Measurements from ENCODE around the gene ILKAP.

The ILKAP gene, protein sequence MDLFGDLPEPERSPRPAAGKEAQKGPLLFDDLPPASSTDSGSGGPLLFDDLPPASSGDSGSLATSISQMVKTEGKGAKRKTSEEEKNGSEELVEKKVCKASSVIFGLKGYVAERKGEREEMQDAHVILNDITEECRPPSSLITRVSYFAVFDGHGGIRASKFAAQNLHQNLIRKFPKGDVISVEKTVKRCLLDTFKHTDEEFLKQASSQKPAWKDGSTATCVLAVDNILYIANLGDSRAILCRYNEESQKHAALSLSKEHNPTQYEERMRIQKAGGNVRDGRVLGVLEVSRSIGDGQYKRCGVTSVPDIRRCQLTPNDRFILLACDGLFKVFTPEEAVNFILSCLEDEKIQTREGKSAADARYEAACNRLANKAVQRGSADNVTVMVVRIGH

GRCh38 chr2:238203094-238203972 lies at the start of gene ILKAP:
Gene ILKAP (minus strand): TSS chr2:238203695. CDS start chr2:238203553, 142 bp downstream.
- peak; percentile 35 to 44 for DNase-seq

- DNase-seq, result no peak
Observed at GRCh38 chr2:238252766-238253630, 49.5 kb upstream of the ILKAP start.

DNA sequence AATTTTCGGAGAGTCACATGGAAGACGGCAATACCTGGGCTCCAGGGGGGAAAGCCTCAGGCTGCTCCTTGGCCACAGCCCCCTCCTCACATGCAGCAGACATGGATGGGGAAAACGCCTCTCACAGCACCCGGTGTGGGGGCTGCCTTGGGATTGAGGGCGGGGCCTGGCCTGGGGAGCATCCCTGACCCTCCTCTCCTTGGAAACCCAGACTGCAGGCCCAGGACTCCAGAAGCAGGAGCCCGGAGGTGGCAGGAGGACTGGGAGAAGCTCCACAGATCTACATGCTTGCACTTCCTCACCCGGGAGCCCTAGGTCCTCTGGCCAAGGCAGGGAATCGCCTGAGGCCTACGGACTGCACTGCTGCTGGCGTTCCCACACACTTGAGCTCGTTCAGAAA lies 48.5 kb upstream of the ILKAP start:
- DNase-seq, result no peak

GRCh38 chr2:238251331-238251730 lies 47.8 kb upstream of the ILKAP start:
- no peak for DNase-seq

DNA sequence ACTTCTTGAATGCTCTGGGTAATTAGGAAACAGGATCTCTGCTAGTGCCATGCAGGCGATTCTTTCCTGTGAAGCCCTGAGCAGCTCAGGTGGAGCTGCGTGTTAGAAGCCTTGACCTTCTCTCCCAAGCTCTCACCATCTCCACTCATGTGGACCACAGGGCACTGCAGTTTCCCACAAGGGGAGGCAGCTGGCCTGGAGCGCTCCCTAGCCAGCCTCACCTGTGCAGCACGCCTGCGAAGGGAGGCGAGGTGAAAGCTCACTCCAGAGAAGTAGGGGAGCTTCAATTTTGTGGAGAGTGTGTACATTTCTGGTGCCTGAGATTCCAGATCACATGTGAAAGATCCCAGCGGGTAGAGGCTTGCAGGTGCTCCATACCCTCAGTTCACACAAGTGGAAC lies 47.4 kb upstream of the ILKAP start:
- no peak for DNase-seq

DNA sequence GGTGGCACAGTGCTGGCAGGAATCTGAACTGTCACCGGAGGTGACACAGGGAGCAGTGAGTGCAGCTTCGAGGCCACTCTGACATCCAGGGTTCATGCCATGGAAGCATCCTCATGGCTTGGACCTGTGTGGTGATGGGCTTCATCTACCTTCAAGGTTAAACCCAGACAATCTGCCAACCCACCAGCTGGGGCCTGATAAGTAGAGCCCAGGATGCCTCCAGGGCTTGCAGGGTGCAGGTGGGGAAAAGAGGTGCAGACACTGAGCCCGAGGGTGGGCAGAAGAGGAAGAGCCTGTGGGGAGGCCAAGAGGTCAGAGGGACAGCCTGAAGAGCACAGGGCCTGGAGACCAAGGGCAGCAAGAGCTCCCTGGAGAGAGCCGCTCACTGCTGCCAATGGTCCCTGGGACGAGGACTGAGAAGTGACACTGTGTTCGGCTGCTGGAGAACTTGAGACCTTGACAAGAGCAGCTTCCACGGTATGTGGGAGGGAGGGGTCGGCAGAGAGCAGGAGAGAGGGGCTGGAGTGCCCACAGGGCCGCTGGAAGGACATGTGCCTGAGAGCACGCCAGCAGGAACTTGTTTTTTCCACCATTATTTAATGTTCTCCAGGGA lies 44.5 kb upstream of the ILKAP start:
- DNase-seq, result no peak

DNA sequence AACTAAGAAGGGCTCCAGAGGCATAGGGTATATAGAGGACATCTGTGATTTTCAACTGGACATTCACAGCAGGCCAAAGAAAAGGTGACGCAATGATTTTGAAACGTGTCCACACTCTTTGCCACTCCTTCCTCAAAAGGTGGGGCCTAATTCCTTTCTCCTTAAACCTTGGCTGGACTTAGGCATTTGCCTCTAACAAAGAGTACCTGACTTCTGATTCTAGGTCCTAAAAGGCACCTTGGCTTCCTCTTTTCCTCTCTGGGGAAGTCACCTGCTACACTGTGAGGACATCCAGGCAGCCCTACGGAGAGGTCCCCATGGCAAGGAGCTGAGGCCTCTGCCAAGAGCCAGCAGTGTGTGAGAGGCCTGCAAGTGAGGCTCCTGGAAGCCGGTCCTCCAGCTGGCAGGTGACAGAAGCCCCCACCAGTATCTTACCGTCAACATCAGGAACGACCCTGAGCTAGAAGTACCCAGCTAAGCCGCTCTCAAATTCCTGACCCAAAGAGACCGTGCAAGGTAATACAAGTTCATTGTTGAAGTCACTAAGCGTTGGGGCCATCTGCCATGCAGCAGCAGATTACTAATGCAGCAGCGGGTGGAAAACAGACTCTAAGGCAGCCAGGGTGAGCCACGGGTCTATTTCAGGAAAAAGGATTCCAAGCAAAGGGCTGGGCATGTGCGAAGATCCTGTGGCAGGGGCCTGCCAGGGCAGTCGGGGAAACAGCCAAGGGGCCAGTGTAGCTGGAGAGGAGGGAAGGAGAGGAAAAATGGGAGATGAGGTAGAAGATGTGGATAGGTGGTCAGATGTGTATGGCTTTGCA lies 43.7 kb upstream of the ILKAP start:
- DNase-seq, result no peak

DNA sequence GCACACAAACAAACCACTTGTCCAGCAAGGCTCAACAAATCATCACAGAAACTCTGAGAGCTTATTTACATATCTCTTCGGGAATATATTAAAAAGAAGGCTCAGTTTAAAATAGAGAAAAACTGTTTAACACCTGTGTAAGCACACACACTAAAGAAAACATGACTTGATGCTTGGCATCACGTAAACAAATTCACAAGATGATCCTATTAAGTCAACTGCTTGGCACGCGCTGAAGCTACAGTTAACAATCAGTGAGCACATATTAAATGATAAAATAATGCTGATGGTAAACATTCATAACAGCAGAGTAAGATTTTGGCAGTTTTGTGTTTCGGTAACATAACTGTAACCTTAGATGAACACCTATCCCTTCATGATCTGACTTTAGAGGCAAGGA lies 40.7 kb upstream of the ILKAP start:
- DNase-seq, result no peak

GRCh38 chr2:238243496-238244076 lies 40.1 kb upstream of the ILKAP start:
- no peak for DNase-seq

- no peak for DNase-seq
Observed at GRCh38 chr2:238242731-238243495, 39.4 kb upstream of the ILKAP start.

- DNase-seq, result no peak
Observed at GRCh38 chr2:238241970-238242369, 38.5 kb upstream of the ILKAP start.

DNA sequence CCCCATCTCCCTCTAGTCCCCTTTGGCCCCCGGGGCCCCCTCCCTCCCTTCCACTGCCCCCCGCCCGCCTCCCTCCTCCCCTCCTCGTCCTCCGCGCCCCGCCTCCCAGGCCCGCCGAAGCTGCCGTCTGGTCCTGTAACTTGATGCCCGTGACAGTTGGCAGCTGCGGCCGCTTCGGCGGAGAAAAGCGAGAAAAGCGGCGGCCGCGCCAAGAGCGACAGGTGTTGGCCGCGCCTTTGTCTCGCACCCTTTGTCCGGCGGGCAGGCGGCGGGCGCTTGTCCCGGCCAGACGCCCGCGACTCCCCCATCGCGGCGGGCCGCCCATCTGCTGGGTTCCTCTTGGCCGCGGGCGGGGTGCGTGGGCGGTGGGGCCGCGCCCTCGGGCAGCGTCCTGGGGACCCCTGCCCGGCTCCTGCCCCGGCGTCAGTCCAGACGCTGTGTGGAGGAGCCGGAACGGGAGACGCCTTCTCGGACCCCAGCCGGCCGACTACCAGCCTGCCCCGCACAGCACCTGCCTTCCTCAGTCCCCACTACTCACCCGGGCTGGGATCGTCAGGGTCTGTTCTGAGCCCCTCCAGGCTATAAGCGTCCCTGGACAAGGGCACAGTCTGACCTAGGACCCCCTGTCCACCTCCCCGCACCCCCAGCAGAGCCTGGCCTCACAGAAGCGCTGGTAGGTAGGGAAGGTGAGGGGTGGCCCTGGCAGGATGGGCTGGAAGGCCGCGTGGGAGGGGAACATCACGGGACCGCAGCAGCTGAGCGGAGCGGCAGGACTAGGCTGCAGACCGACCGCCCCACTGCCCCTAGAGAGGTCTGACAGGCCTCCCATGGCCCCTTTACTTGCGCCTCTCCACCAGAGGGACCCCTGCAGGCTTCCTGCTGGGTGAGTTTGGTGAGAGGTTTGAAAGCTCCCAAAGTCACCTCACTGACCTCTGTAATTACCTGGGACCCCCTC lies 37.5 kb upstream of the ILKAP start:
- DNase-seq, result peak in 1 of 2 experiments; percentile 16

DNA sequence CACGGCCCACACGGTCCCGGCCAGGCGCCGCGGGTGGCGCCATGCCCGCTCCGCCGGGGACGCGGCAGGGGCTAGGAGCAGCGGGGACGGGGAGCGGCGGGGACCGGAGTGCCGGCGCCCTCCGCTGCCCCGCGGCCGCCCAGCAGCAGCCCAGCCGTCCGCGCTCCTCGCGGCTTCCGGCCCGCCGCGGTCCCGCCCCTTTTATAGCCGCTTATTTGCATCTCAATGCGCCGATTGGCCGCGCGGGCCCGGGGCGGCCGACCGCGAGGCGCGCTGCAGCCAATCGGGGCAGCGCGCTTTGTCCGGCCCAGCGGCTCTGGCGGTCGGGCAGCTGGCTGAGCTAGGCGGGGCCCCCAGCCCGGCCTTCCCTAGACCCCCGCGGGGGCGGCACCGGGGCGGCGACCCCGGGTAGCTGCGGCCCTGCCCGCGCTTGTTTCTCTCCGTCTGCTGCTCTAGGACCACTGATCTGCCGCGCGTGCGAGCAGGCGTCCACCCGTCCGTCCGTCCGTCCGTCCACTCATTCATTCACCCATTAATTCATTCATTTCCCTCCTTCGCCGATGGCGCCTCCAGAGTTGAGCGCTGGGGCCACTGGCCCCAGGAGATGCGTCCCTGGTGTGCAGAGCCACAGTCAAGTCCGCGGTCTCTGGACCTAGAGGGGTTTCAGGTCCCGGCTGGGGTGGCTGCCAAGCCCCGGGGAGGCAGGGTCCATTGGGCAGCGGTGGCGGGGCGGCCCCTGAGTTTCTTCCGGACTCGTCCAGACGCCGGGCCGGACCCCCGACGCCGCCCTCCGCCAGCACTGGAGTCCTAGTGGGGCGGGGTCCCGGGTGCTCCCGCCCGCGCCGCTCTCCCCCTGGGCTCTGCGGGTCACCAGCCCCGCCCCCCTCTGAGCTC lies 36.6 kb upstream of the ILKAP start, which contains the start of gene HES6:
TSS of gene HES6 (minus strand) at position 176 of the 894 bp plus-strand sequence. CDS start at position 43, 133 bp downstream.
- peak; percentile 42 to 56 for DNase-seq

GRCh38 chr2:238239543-238239862 lies 36.0 kb upstream of the ILKAP start:
- DNase-seq, result no peak

- no peak for DNase-seq
Observed at GRCh38 chr2:238238766-238239542, 35.5 kb upstream of the ILKAP start.

GRCh38 chr2:238238311-238238765 lies 34.8 kb upstream of the ILKAP start:
- DNase-seq, result no peak

Measured in Kasumi-1 (cell line).